DOHH2 (cell line): ENCODE results near the gene TRMT44.
"Not testable (repeated sequence)": the region's sequence is repeated elsewhere in the genome, so short reads cannot be mapped to it uniquely, and the experiment has no call there.

ENCODE experiments used
- H3F3A ChIP-seq: fragments of 200-600 bp; sonication (generic), shearing (Covaris generic); 2 replicates; pipeline ENCODE4 v1.6.0; 2016; ENCODE audit warnings: antibody characterized with exemption, mild to moderate bottlenecking; ENCODE audit not compliant: control insufficient read depth, insufficient read depth
- H3K27ac ChIP-seq: fragments of 200-600 bp; sonication (generic); 2 replicates; pipeline ENCODE4 v1.5.1; 2014; ENCODE audit warnings: low read depth, mild to moderate bottlenecking, low read length, moderate library complexity
- H3K27me3 ChIP-seq: fragments of 200-600 bp; sonication (generic); 2 replicates; pipeline ENCODE4 v1.6.1; 2014; ENCODE audit warnings: mild to moderate bottlenecking, low read length, mixed read lengths; ENCODE audit not compliant: control insufficient read depth
- H3K36me3 ChIP-seq: fragments of 200-600 bp; sonication (generic); 2 replicates; pipeline ENCODE4 v1.6.1; 2014; ENCODE audit warnings: mild to moderate bottlenecking, low read length, moderate library complexity, mixed read lengths; ENCODE audit not compliant: control insufficient read depth
- H3K4me1 ChIP-seq: fragments of 200-600 bp; sonication (generic); 2 replicates; pipeline ENCODE4 v1.6.1; 2014; ENCODE audit warnings: mild to moderate bottlenecking, low read length, mixed read lengths; ENCODE audit not compliant: control insufficient read depth
- H3K4me2 ChIP-seq: fragments of 200-600 bp; sonication (generic); 2 replicates; pipeline ENCODE4 v1.6.0; 2014; ENCODE audit warnings: mild to moderate bottlenecking, low read length, moderate library complexity
- H3K4me3 ChIP-seq: fragments of 200-600 bp; sonication (generic); 2 replicates; pipeline ENCODE4 v1.5.1; 2014; ENCODE audit warnings: mild to moderate bottlenecking, low read length, mixed read lengths
- H3K79me2 ChIP-seq: fragments of 200-600 bp; sonication (generic); 2 replicates; pipeline ENCODE4 v1.6.1; 2014; ENCODE audit warnings: mild to moderate bottlenecking, low read length, mixed read lengths; ENCODE audit not compliant: control insufficient read depth
- H3K9me2 ChIP-seq: fragments of 200-600 bp; sonication (generic); replicated peaks from 2 replicates; pipeline ENCODE4 v1.6.1; 2014; ENCODE audit warnings: mild to moderate bottlenecking, low read length, mixed read lengths; ENCODE audit not compliant: control insufficient read depth
- H3K9me3 ChIP-seq: fragments of 200-600 bp; sonication (generic); 2 replicates; pipeline ENCODE4 v1.6.1; 2014; ENCODE audit warnings: antibody characterized with exemption, low read length, mixed read lengths; ENCODE audit not compliant: control insufficient read depth, insufficient read depth
- H4K20me1 ChIP-seq: fragments of 200-600 bp; sonication (generic); 2 replicates; pipeline ENCODE4 v1.6.0; 2014; ENCODE audit warnings: low read depth, mild to moderate bottlenecking, antibody characterized with exemption, low read length, moderate library complexity; ENCODE audit not compliant: control insufficient read depth, insufficient read depth
- CTCF ChIP-seq: fragments of 200-600 bp; sonication (generic); IDR thresholded peaks from one replicate; pipeline ENCODE4 v1.5.1; 2014; ENCODE audit warnings: antibody characterized with exemption, mild to moderate bottlenecking, low read depth, low read length; ENCODE audit not compliant: poor library complexity, severe bottlenecking
- EZH2phosphoT487 ChIP-seq: fragments of 200-600 bp; sonication (generic); IDR thresholded peaks from 2 replicates; pipeline ENCODE4 v1.6.1; 2017; ENCODE audit warnings: borderline replicate concordance, mild to moderate bottlenecking, antibody characterized with exemption, low read length, moderate library complexity, mixed read lengths

The TRMT44 gene

GRCh38 chr4:8417071-8417614, 23.4 kb upstream of the TRMT44 start:
- TF ChIP-seq CTCF (no peak), EZH2phosphoT487 (no peak)

GRCh38 chr4:8419222-8420041, 21.1 kb upstream of the TRMT44 start:
- no peak for TF ChIP-seq EZH2phosphoT487
- no peak for TF ChIP-seq CTCF
- no peak overlapping the region for H3K4me2 ChIP-seq
- H3K4me1 ChIP-seq = no peaks in the 10 kb centered on the region
- no peaks in the 10 kb centered on the region for H3K9me3 ChIP-seq
- H4K20me1 ChIP-seq = no peaks in the 10 kb centered on the region
- no peaks in the 10 kb centered on the region for H3K9me2 ChIP-seq
- H3F3A ChIP-seq = no peaks in the 10 kb centered on the region
- H3K79me2 ChIP-seq = no peaks in the 10 kb centered on the region
- H3K4me3 ChIP-seq = no peak overlapping the region
- H3K36me3 ChIP-seq = peaks cover under 1% of the 10 kb centered on the region; the same call in 1 of the 2 replicates
- no peak overlapping the region for H3K27ac ChIP-seq
- H3K27me3 ChIP-seq = no peaks in the 10 kb centered on the region

More at GRCh38 chr4:8417071-8417614, 23.4 kb upstream of the TRMT44 start:
- Histone ChIP-seq H3K79me2 (no peaks in the 10 kb centered on the region), H3K36me3 (peaks cover 4% of the 10 kb centered on the region; the same call in 1 of the 2 replicates), H3K9me2 (no peaks in the 10 kb centered on the region), H3F3A (no peaks in the 10 kb centered on the region), H3K27me3 (no peaks in the 10 kb centered on the region), H3K4me3 (no peak overlapping the region), H4K20me1 (no peaks in the 10 kb centered on the region), H3K4me1 (no peaks in the 10 kb centered on the region), H3K4me2 (no peak overlapping the region), H3K9me3 (no peaks in the 10 kb centered on the region), H3K27ac (no peak overlapping the region)

GRCh38 chr4:8420151-8420550, 20.4 kb upstream of the TRMT44 start:
- H3K4me3 ChIP-seq, H3K4me2 ChIP-seq, H3K27me3 ChIP-seq, H3K36me3 ChIP-seq, H3K79me2 ChIP-seq, H3K9me3 ChIP-seq, H3K9me2 ChIP-seq, H3F3A ChIP-seq, H3K27ac ChIP-seq, H4K20me1 ChIP-seq, H3K4me1 ChIP-seq: not testable (repeated sequence)

GRCh38 chr4:8422327-8422726, 18.2 kb upstream of the TRMT44 start:
- no peaks in the 10 kb centered on the region for H3K9me3 ChIP-seq
- peaks cover 2% of the 10 kb centered on the region for H3K4me1 ChIP-seq
- no peak overlapping the region for H3K4me3 ChIP-seq
- no peaks in the 10 kb centered on the region for H3K36me3 ChIP-seq
- H3K79me2 ChIP-seq = peaks cover 3% of the 10 kb centered on the region
- no peaks in the 10 kb centered on the region for H3F3A ChIP-seq
- TF ChIP-seq EZH2phosphoT487 (no peak), CTCF (no peak)
- no peaks in the 10 kb centered on the region for H3K27me3 ChIP-seq
- no peaks in the 10 kb centered on the region for H4K20me1 ChIP-seq
- no peak overlapping the region for H3K27ac ChIP-seq
- no peaks in the 10 kb centered on the region for H3K9me2 ChIP-seq
- H3K4me2 ChIP-seq = no peak overlapping the region
